Activated CD4-positive, alpha-beta T cell treated with anti-CD3 and anti-CD28 coated beads for 4 hours (primary cell): ENCODE data around the gene PCDHA7.
"Not testable (repeated sequence)": the region's sequence is repeated elsewhere in the genome, so short reads cannot be mapped to it uniquely, and the experiment has no call there.

Experiments
- DNase-seq, 2 donors: peaks; one replicate each; pipeline ENCODE4 v3.0.0-alpha.2; 2020

The PCDHA7 gene

GRCh38 chr5:140862441-140863295 lies 28.6 kb downstream of the PCDHA7 start:
- DNase-seq, result no peak

GRCh38 chr5:140868721-140869554 lies 34.9 kb downstream of the PCDHA7 start, which contains the start of gene PCDHA11:
TSS of gene PCDHA11 (plus strand) at chr5:140868957. CDS start at chr5:140869104, 147 bp downstream.
- DNase-seq, result no peak

DNA sequence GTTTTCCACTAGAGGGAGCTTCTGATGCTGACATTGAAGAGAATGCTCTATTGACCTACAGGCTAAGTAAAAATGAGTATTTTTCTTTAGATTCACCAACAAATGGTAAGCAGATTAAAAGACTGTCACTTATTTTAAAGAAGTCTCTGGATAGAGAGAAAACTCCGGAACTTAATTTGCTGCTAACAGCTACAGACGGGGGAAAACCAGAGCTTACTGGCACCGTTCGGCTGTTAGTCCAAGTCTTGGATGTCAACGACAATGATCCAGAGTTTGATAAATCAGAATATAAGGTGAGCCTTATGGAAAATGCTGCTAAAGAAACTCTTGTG lies 35.5 kb downstream of the PCDHA7 start:
- DNase-seq, result no peak

GRCh38 chr5:140870221-140871201 lies 36.4 kb downstream of the PCDHA7 start:
- no peak for DNase-seq

GRCh38 chr5:140875085-140876065 lies 41.3 kb downstream of the PCDHA7 start, which contains the start of gene PCDHA12:
TSS of gene PCDHA12 (plus strand) at chr5:140875308. CDS start at chr5:140875473, 165 bp downstream.
- no peak for DNase-seq

DNA sequence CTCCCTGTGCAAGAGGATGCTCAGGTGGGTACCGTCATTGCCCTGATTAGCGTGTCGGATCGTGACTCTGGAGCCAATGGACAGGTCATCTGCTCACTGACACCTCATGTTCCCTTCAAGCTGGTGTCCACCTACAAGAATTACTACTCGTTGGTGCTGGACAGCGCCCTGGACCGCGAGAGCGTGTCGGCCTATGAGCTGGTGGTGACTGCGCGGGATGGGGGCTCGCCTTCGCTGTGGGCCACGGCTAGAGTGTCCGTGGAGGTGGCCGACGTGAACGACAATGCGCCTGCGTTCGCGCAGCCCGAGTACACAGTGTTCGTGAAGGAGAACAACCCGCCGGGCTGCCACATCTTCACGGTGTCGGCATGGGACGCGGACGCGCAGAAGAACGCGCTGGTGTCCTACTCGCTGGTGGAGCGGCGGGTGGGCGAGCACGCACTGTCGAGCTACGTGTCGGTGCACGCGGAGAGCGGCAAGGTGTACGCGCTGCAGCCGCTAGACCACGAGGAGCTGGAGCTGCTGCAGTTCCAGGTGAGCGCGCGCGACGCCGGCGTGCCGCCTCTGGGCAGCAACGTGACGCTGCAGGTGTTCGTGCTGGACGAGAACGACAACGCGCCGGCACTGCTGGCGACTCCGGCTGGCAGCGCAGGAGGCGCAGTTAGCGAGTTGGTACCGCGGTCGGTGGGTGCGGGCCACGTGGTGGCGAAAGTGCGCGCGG lies 42.6 kb downstream of the PCDHA7 start:
- not testable (repeated sequence) for DNase-seq

DNA sequence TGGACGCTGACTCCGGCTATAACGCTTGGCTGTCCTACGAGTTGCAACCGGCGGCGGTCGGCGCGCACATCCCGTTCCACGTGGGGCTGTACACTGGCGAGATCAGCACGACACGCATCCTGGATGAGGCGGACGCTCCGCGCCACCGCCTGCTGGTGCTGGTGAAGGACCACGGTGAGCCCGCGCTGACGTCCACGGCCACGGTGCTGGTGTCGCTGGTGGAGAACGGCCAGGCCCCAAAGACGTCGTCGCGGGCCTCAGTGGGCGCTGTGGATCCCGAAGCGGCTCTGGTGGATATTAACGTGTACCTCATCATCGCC lies 43.2 kb downstream of the PCDHA7 start:
- DNase-seq, result no peak

DNA sequence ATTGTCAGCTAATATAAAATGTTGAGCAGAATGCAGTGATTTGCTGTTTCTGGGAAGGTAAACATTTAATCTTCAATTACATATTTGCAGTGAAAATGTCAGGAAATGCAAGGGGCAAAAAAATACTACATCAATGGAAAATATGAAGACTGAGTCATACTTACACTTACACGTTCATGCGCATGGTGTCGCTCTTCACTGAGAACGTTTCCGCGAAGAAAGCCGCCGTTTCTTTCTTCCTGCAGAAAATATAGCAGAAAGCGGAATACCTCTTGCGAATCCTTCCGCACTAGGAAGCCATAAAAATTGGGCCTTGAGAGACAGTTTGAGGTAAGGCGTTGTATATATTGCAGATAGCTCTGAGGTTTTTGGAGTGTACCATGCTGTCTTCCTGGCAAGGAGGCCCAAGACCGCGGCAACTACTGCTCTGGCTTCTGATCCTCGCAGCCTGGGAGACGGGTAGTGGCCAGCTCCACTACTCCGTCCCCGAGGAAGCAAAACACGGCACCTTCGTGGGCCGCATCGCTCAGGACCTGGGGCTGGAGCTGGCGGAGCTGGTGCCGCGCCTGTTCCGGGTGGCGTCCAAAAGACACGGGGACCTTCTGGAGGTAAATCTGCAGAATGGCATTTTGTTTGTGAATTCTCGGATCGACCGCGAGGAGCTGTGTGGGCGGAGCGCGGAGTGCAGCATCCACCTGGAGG lies 48.0 kb downstream of the PCDHA7 start, which contains the start of gene PCDHA13:
TSS of gene PCDHA13 (plus strand) at position 236 of the 702 bp plus-strand sequence. CDS start at position 381, 145 bp downstream.
- DNase-seq, result no peak

- DNase-seq, result no peak
Measured at GRCh38 chr5:140882591-140882899, 48.5 kb downstream of the PCDHA7 start.

GRCh38 chr5:140883373-140883772 lies 49.3 kb downstream of the PCDHA7 start:
- DNase-seq, result no peak

- DNase-seq, result no peak
Measured at GRCh38 chr5:140883927-140884697, 50.0 kb downstream of the PCDHA7 start.
